Testis (tissue), 2 donors: Measurements from ENCODE around the gene TMEM183A.

ENCODE experiments used
- CTCF ChIP-seq, 3 experiments: fragments of 450-650 bp in 2 of 3; fragments of 200-600 bp in 1 of 3; sonication (generic) in 1 of 3; IDR thresholded peaks; one replicate each; pipeline ENCODE4 v1.5.1; 2016 to 2019; ENCODE audit warnings: antibody characterized with exemption in 3 of 3, mild to moderate bottlenecking in 2 of 3, moderate library complexity in 1 of 3
- POLR2A ChIP-seq: fragments of 450-650 bp; IDR thresholded peaks from one replicate; pipeline ENCODE4 v1.6.1; 2017; ENCODE audit warnings: antibody characterized with exemption, mild to moderate bottlenecking, moderate library complexity

GRCh38 chr1:203037509-203038190 lies 30.5 kb downstream of the TMEM183A start:
- no peak for TF ChIP-seq CTCF (IDR thresholded peaks at IDR 0.05)
- no peak for TF ChIP-seq POLR2A
